Activated effector memory CD4-positive, alpha-beta T cell treated with anti-CD3 and anti-CD28 coated beads, Interleukin-2, amount 50 U/mL, for 16 hours (primary cell): ENCODE results near the gene TMEM143.
"Not testable (repeated sequence)": the region's sequence is repeated elsewhere in the genome, so short reads cannot be mapped to it uniquely, and the experiment has no call there.

Experiments
- DNase-seq: peaks from one replicate; pipeline ENCODE4 v3.0.0-alpha.2; 2020

The TMEM143 gene

GRCh38 chr19:48390188-48391099 lies 26.7 kb upstream of the TMEM143 start:
- DNase-seq: peak; percentile 89

- DNase-seq: no peak
Observed at GRCh38 chr19:48386981-48387380, 23.2 kb upstream of the TMEM143 start.

GRCh38 chr19:48385461-48386087 lies 21.8 kb upstream of the TMEM143 start:
- no peak for DNase-seq

GRCh38 chr19:48382286-48382685 lies 18.5 kb upstream of the TMEM143 start:
- DNase-seq: no peak

GRCh38 chr19:48381178-48381950 lies 17.6 kb upstream of the TMEM143 start:
- DNase-seq: no peak

- no peak for DNase-seq
Observed at GRCh38 chr19:48379058-48379457, 15.3 kb upstream of the TMEM143 start.

GRCh38 chr19:48378194-48378570 lies 14.4 kb upstream of the TMEM143 start:
- DNase-seq: no peak

- DNase-seq: no peak
Observed at GRCh38 chr19:48373567-48373966, 9.8 kb upstream of the TMEM143 start.

- no peak for DNase-seq
Observed at GRCh38 chr19:48372904-48373303, 9.2 kb upstream of the TMEM143 start.

GRCh38 chr19:48371771-48372170 lies 8.0 kb upstream of the TMEM143 start:
- not testable (repeated sequence) for DNase-seq

GRCh38 chr19:48371367-48371766 lies 7.6 kb upstream of the TMEM143 start:
- no peak for DNase-seq

GRCh38 chr19:48370955-48371354 lies 7.2 kb upstream of the TMEM143 start:
- no peak for DNase-seq

GRCh38 chr19:48368936-48369335 lies 5.2 kb upstream of the TMEM143 start:
- no peak for DNase-seq

- no peak for DNase-seq
Observed at GRCh38 chr19:48367855-48368254, 4.1 kb upstream of the TMEM143 start.

GRCh38 chr19:48365602-48366001 lies 1.9 kb upstream of the TMEM143 start:
- DNase-seq: no peak

- no peak for DNase-seq
Observed at GRCh38 chr19:48364598-48365348, 1.0 kb upstream of the TMEM143 start.

- DNase-seq: no peak
Observed at GRCh38 chr19:48363500-48363809, 285 bp downstream of the TMEM143 start.

- DNase-seq: peak; percentile 96
Observed at GRCh38 chr19:48362716-48363499, 832 bp downstream of the TMEM143 start.

- no peak for DNase-seq
Observed at GRCh38 chr19:48361912-48362311, 1.8 kb downstream of the TMEM143 start.

- DNase-seq: no peak
Observed at GRCh38 chr19:48359123-48359522, 4.6 kb downstream of the TMEM143 start.

- DNase-seq: no peak
Observed at GRCh38 chr19:48355365-48355954, 8.3 kb downstream of the TMEM143 start.
